HepG2 (cell line): ENCODE data around the gene EIF3B. TPM values are rescaled to one million over a fixed set of nuclear protein-coding genes. Genes with fewer than 3 reads are reported as not detected.

Source experiments
- ATAC-seq: fragments of 200-7000 bp; cut with Tn5 transposase; 3 replicates; pipeline ENCODE4 v1.9.1; 2020; ENCODE audit warnings: mild to moderate bottlenecking, moderate library complexity
- BruUV-seq: library from RNA; stranded (reverse); fragments of 400-500 nt; replicated peaks from 2 replicates; lab custom pipeline; 2021; lab: Mats Ljungman, UMichigan
- CTCF ChIA-PET: fragments of 300-600 bp; formaldehyde crosslinking; extraction: SDS; loops from one replicate; lab custom pipeline; 2021; ENCODE audit warnings: low total read pairs, inconsistent platforms, low intra/inter-chr PET ratio; lab: Yijun Ruan, JAX
- POLR2A ChIA-PET: fragments of 350-600 bp; sonication (Branson Sonifier 250); formaldehyde crosslinking; loops from one replicate; lab custom pipeline; 2020; ENCODE audit warnings: antibody characterized with exemption, inconsistent platforms; lab: Yijun Ruan, JAX
- DNase-seq: peaks from one replicate; pipeline ENCODE4 v3.0.0-alpha.2; 2015; ENCODE audit warnings: low spot score
- FAIRE-seq: peaks from 3 replicates; lab custom pipeline; 2011; peaks lifted over from hg19 to GRCh38; lab: Jason Lieb, UNC
- H2AFZ ChIP-seq: one replicate; pipeline ENCODE4 v1.6.1; 2011; ENCODE audit warnings: low read length, inconsistent platforms
- H3K27ac ChIP-seq: fragments of 300-600 bp; 3 replicates; pipeline ENCODE4 v1.8.0; 2011; ENCODE audit warnings: mixed run types, mild to moderate bottlenecking, mixed read lengths, low read length, inconsistent platforms; ENCODE audit not compliant: insufficient read depth; ENCODE audit errors: extremely low read length
- H3K27me3 ChIP-seq, 2 experiments: fragments of 200-600 bp in 1 of 2; 2 replicates in 1 of 2; 3 replicates in 1 of 2; pipeline versions ENCODE4 v1.6.0 to v1.8.0; 2011; ENCODE audit warnings: low read length in 2 of 2, mild to moderate bottlenecking in 2 of 2, moderate library complexity in 2 of 2, inconsistent platforms in 1 of 2; ENCODE audit not compliant: insufficient read depth in 2 of 2, control insufficient read depth in 1 of 2
- H3K36me3 ChIP-seq, 2 experiments: fragments of 200-600 bp in 1 of 2; replicated peaks in 1 of 2; 2 replicates in 1 of 2; 3 replicates in 1 of 2; pipeline versions ENCODE4 v1.5.1 to v1.8.0; 2011; ENCODE audit warnings: low read length in 2 of 2, inconsistent platforms in 1 of 2; ENCODE audit not compliant: insufficient read depth in 2 of 2, control insufficient read depth in 1 of 2
- H3K4me1 ChIP-seq: 2 replicates; pipeline ENCODE4 v1.5.1; 2012; ENCODE audit warnings: low read length, inconsistent platforms; ENCODE audit not compliant: insufficient read depth
- H3K4me2 ChIP-seq: 2 replicates; pipeline ENCODE4 v1.6.0; 2011; ENCODE audit warnings: low read depth, low read length, inconsistent platforms
- H3K4me3 ChIP-seq, 3 experiments: fragments of 200-600 bp in 1 of 3; sonication (generic), shearing (Covaris generic) in 1 of 3; replicated peaks in 1 of 3; 2 replicates each; pipeline ENCODE4 v1.5.1; 2011 to 2016; ENCODE audit warnings: low read length in 3 of 3, inconsistent platforms in 2 of 3, low read depth in 2 of 3, mild to moderate bottlenecking in 2 of 3, control low read depth in 1 of 3, mixed read lengths in 1 of 3; ENCODE audit not compliant: insufficient read depth in 1 of 3
- H3K79me2 ChIP-seq: one replicate; pipeline ENCODE4 v1.6.1; 2011; ENCODE audit warnings: low read length, inconsistent platforms; ENCODE audit not compliant: insufficient read depth
- H3K9ac ChIP-seq: 2 replicates; pipeline ENCODE4 v1.6.0; 2011; ENCODE audit warnings: mild to moderate bottlenecking, low read depth, low read length, inconsistent platforms; ENCODE audit not compliant: insufficient read depth
- H3K9me3 ChIP-seq: 2 replicates; pipeline ENCODE4 v1.5.1; 2012; ENCODE audit warnings: mild to moderate bottlenecking, low read length
- H4K20me1 ChIP-seq: 2 replicates; pipeline ENCODE4 v1.6.0; 2011; ENCODE audit warnings: inconsistent platforms, mild to moderate bottlenecking, low read length, moderate library complexity; ENCODE audit not compliant: insufficient read depth
- HOXA9 ChIP-seq: sonication (generic); formaldehyde crosslinking; IDR thresholded peaks from 2 replicates; pipeline ENCODE4 v1.8.1; 2022; ENCODE audit warnings: missing genetic modification reagents, mild to moderate bottlenecking, moderate library complexity, borderline replicate concordance
- KLF12 ChIP-seq: sonication (generic); formaldehyde crosslinking; IDR thresholded peaks from 2 replicates; pipeline ENCODE4 v1.4.0; 2020; ENCODE audit warnings: missing genetic modification reagents, borderline replicate concordance
- MXD4 ChIP-seq: IDR thresholded peaks from 2 replicates; pipeline ENCODE4 v1.6.1; 2016; ENCODE audit warnings: mild to moderate bottlenecking, missing biosample characterization, missing genetic modification reagents
- NFIC ChIP-seq: IDR thresholded peaks from 2 replicates; pipeline ENCODE4 v1.6.1; 2012; ENCODE audit warnings: mild to moderate bottlenecking, low read length, inconsistent platforms
- NR3C1 ChIP-seq: sonication (generic); formaldehyde crosslinking; IDR thresholded peaks from 2 replicates; pipeline ENCODE4 v1.4.0; 2020; ENCODE audit warnings: missing genetic modification reagents
- RCOR2 ChIP-seq: IDR thresholded peaks from 2 replicates; pipeline ENCODE4 v1.6.1; 2016; ENCODE audit warnings: missing biosample characterization, missing genetic modification reagents
- ZNF44 ChIP-seq: sonication (generic); formaldehyde crosslinking; IDR thresholded peaks from 2 replicates; pipeline ENCODE4 v1.5.1; 2020; ENCODE audit warnings: mild to moderate bottlenecking, missing genetic modification reagents
- ZNF569 ChIP-seq: sonication (generic); formaldehyde crosslinking; IDR thresholded peaks from 2 replicates; pipeline ENCODE4 v1.5.0; 2020; ENCODE audit warnings: mild to moderate bottlenecking, missing genetic modification reagents, moderate library complexity, borderline replicate concordance
- WGBS: methylation state at CpG from one replicate; pipeline ENCODE4 v1.1.6; 2017; ENCODE audit warnings: low lambda C conversion rate; 5-methylcytosine and 5-hydroxymethylcytosine counted together
- in situ Hi-C: cut with HindIII; loops from 2 replicates; pipeline ENCODE4 v1.10.0; 2017; ENCODE audit warnings: low pct_unique_long_range_greater_than_20kb; ENCODE audit not compliant: extremely low pct_ligation_motif_present
- intact Hi-C: fragments of 100-400 bp; cut with micrococcal nuclease; formaldehyde crosslinking; loops from one replicate; pipeline ENCODE4 v1.10.0; 2022; ENCODE audit not compliant: unreplicated experiment
- polyA plus RNA-seq, 8 experiments: library from polyadenylated mRNA; depleted of rRNA in 3 of 8; stranded (reverse) in 7 of 8; unstranded in 1 of 8; fragments of >200 nt; fragmentation: Illumina TruSeq in 4 of 8; extraction: Trizol in 4 of 8; gene quantifications; 2 replicates each; pipeline versions ENCODE4 v1.2.1 to v1.2.3, GENCODE V29; 2011 to 2016; ENCODE audit warnings: low read depth in 4 of 8, missing spikeins in 1 of 8, mixed read lengths in 1 of 8; ENCODE audit not compliant: insufficient read depth in 1 of 8
- total RNA-seq, 5 experiments: library from RNA; depleted of rRNA; stranded (reverse); fragments of >200 nt; fragmentation: Illumina TruSeq; extraction: Trizol; gene quantifications; 2 replicates each; pipeline ENCODE4 v1.2.3, GENCODE V29; 2016; ENCODE audit warnings: low read depth in 1 of 5
- TF ChIP-seq, protein P1 (sequence below): sonication (generic); formaldehyde crosslinking; IDR thresholded peaks from 2 replicates; pipeline ENCODE4 v1.8.1; 2023; ENCODE audit warnings: mild to moderate bottlenecking, missing genetic modification reagents
- TF ChIP-seq, protein P2 (sequence below): sonication (generic); formaldehyde crosslinking; IDR thresholded peaks from 2 replicates; pipeline ENCODE4 v1.5.1; 2020; ENCODE audit warnings: mild to moderate bottlenecking, moderate library complexity, missing genetic modification reagents
- TF ChIP-seq, protein P3 (sequence below): sonication (generic); formaldehyde crosslinking; IDR thresholded peaks from 2 replicates; pipeline ENCODE4 v1.4.0; 2020; ENCODE audit warnings: missing genetic modification reagents

EIF3B gene
- total and polyA plus RNA-seq, 2 of the 13 experiments (the other 11 are each of a cell fraction or from before 2014, with no cell fraction given), result 92.2 to 241 TPM

DNA sequence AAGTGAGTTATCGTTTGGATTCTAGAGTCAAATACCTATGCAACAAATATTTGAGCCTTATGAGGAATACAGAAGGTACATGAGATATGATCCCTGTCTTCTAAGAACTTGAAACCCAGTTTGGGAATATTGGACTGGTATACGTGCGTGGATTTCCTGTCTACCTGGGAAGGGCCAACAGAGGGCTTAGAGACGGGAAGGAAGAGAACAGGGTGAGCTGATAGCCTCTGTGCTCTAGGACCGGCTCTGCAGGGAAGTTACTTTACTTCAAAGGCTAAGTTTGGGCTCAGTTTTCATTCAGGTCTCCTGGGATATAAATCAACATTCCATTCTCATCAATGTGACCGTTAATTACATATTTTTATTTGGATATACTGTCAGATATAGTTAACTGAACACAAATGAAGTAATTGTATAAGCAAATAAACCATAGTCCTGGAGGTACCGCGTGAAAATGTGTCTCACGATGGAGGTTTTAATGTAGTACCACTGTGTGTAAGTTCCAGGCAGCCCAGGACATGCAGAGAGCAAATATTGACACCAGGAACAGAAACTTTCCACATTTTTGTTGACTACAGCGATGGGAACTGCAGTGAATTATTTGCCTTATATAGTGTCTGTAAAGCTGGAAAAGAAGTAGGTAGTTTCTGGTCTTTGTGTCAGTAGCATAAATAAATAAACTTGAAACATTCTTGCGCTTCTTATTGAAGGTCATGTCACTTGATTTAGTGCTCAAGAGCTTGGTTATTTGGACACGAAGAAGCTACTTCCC, 57.4 kb downstream of the EIF3B start (continued):
- TF ChIP-seq KLF12 (no peak), ZNF44 (CRISPR knock-in tag) (no peak)
- TF ChIP-seq, protein P1, sequence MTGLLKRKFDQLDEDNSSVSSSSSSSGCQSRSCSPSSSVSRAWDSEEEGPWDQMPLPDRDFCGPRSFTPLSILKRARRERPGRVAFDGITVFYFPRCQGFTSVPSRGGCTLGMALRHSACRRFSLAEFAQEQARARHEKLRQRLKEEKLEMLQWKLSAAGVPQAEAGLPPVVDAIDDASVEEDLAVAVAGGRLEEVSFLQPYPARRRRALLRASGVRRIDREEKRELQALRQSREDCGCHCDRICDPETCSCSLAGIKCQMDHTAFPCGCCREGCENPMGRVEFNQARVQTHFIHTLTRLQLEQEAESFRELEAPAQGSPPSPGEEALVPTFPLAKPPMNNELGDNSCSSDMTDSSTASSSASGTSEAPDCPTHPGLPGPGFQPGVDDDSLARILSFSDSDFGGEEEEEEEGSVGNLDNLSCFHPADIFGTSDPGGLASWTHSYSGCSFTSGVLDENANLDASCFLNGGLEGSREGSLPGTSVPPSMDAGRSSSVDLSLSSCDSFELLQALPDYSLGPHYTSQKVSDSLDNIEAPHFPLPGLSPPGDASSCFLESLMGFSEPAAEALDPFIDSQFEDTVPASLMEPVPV, result no peak

DNA sequence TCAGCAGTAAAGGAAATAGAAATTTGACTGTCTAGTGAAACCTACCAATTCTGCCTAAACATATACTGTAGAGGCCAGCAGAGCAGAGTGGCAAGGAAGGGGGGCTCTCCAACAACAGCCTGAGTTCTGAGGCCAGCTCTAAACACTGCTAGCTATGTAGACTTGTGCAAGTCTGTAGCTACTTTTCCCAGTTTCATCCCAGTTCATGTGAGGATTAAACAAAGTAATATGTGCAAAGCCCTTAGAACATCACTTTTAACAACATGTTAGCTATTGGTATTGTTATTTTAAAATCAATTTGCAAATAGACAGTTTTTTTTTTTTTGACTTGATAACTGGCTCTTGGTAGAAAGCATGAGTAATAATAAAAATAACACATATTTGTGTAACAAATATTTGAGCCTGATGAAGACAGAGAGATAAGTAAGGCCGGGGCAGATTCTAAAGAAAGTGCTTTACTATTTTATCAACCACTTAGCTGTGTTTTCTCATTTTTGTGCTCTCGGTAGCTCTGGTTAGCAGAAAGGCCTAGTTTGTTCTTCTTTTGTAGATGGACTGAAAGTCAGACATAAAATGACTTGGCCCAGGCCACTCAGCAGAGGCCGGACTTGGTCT, 58.1 kb downstream of the EIF3B start:
- POLR2A ChIA-PET, result interaction anchor here (0.7 to 3.1 kb wide), 7 partner anchors 9 to 180 kb away, joined by 3 to 23 read pairs (median 4); partner anchors contain the start of genes CHST12 and MAD1L1
- Histone ChIP-seq H3K27ac (peak overlapping the region; percentile 80), H3K9me3 (no peaks in the 10 kb centered on the region), H3K27me3 (no peaks in the 10 kb centered on the region), H3K36me3 (no peaks in the 10 kb centered on the region), H3K4me2 (peak overlapping the region; percentile 90), H3K4me3 (peak overlapping the region; percentile 26 to 49 (median 38); a peak in 5 of 6 replicates), H3K9ac (peak overlapping the region; percentile 57), H3K4me1 (peaks cover 51% of the 10 kb centered on the region), H2AFZ (no peak overlapping the region), H4K20me1 (no peaks in the 10 kb centered on the region), H3K79me2 (peaks cover 35% of the 10 kb centered on the region)
- 28% methylated on average over 3 of the region's 3 CpGs for WGBS
- ATAC-seq (peak; percentile 86), FAIRE-seq (no peak), DNase-seq (no peak)
- intact Hi-C loops, result no loop called here
- CTCF ChIA-PET, result no interaction called here
- in situ Hi-C loops, result no loop called here
- no peak for TF ChIP-seq HOXA9 (CRISPR knock-in tag)
- peak; percentile 53; the same call in 1 of the 2 replicates for TF ChIP-seq ZNF569
- 0 out of 2 replicates have a peak, but pooled peaks have one; percentile 9 for TF ChIP-seq MXD4
- TF ChIP-seq, protein P2, sequence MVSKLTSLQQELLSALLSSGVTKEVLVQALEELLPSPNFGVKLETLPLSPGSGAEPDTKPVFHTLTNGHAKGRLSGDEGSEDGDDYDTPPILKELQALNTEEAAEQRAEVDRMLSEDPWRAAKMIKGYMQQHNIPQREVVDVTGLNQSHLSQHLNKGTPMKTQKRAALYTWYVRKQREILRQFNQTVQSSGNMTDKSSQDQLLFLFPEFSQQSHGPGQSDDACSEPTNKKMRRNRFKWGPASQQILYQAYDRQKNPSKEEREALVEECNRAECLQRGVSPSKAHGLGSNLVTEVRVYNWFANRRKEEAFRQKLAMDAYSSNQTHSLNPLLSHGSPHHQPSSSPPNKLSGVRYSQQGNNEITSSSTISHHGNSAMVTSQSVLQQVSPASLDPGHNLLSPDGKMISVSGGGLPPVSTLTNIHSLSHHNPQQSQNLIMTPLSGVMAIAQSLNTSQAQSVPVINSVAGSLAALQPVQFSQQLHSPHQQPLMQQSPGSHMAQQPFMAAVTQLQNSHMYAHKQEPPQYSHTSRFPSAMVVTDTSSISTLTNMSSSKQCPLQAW (CRISPR knock-in tag), result 0 out of 2 replicates have a peak, but pooled peaks have one; percentile 5
- 0 out of 2 replicates have a peak, but pooled peaks have one; percentile 2 for TF ChIP-seq RCOR2
- TF ChIP-seq NR3C1 (CRISPR knock-in tag), result no peak
- 0 out of 2 replicates have a peak, but pooled peaks have one; percentile 40 for TF ChIP-seq NFIC
- TF ChIP-seq, protein P3, sequence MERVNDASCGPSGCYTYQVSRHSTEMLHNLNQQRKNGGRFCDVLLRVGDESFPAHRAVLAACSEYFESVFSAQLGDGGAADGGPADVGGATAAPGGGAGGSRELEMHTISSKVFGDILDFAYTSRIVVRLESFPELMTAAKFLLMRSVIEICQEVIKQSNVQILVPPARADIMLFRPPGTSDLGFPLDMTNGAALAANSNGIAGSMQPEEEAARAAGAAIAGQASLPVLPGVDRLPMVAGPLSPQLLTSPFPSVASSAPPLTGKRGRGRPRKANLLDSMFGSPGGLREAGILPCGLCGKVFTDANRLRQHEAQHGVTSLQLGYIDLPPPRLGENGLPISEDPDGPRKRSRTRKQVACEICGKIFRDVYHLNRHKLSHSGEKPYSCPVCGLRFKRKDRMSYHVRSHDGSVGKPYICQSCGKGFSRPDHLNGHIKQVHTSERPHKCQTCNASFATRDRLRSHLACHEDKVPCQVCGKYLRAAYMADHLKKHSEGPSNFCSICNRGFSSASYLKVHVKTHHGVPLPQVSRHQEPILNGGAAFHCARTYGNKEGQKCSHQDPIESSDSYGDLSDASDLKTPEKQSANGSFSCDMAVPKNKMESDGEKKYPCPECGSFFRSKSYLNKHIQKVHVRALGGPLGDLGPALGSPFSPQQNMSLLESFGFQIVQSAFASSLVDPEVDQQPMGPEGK, result 0 out of 2 replicates have a peak, but pooled peaks have one; percentile 7
- TSS peak; percentile 44 for BruUV-seq
